ENCODE measurements around the gene GPC3. TPM values are rescaled to one million over a fixed set of nuclear protein-coding genes. Genes with fewer than 3 reads are reported as not detected.

GPC3 gene
- total and polyA plus RNA-seq, 2 donors (not counting 3 experiments of a cell fraction or from before 2014, with no cell fraction given): not detected

DNA sequence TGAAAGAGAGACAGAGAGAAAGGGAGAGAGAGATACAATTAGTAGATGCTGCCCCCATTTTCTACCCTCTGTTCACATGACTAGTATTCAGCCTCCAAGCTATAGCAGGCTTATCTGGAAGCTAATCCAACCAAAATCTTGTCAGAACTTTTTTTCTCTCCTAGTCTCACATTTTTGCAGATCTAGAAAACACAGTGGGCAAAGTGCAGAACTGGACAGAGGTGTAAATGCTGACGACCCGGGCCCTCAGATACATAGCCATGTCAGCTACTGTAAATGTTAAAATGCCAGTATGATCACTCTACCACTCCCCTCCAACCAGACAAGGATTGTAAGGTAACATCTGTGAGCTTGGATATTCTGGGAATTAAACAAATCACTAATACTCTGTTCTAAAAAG is 34.3 kb downstream of the GPC3 start:
- dilution Hi-C loops (cut with MboI; ENCODE audit: extremely low pct_ligation_motif_present, low sequenced_read_pairs) (no loop called here), intact Hi-C loops (cut with micrococcal nuclease) (no loop called here)
- Histone ChIP-seq H4K20me1 (replicated peaks; ENCODE audit: control insufficient read depth, extremely low read depth, insufficient read depth, low read length) (no peaks in the 10 kb centered on the region), H3K9ac (replicated peaks; ENCODE audit: extremely low read depth, insufficient read depth, low read length) (no peak overlapping the region), H3K36me3 (ENCODE audit: control insufficient read depth in 2 of 2, extremely low read depth in 1 of 2, insufficient read depth in 2 of 2, low read length in 2 of 2) (no peaks in the 10 kb centered on the region), H3K79me2 (ENCODE audit: control insufficient read depth, insufficient read depth, low read length) (no peaks in the 10 kb centered on the region), H3K27me3 (ENCODE audit: control insufficient read depth in 2 of 2, insufficient read depth in 2 of 2, low read length in 2 of 2) (no peaks in the 10 kb centered on the region), H3K4me2 (ENCODE audit: insufficient read depth, low read length) (no peak overlapping the region), H2AFZ (ENCODE audit: low read depth, low read length) (no peak overlapping the region), H3K9me3 (replicated peaks; ENCODE audit: control insufficient read depth, insufficient read depth, low read length) (no peaks in the 10 kb centered on the region), H3K27ac (ENCODE audit: insufficient read depth, low read depth, low read length) (no peak overlapping the region), H3K4me3 (replicated peaks in 1 of 3; ENCODE audit: insufficient read depth in 1 of 3, low read depth in 1 of 3, low read length in 3 of 3) (no peak overlapping the region), H3K9me1 (replicated peaks; ENCODE audit: control insufficient read depth, extremely low read depth, insufficient read depth, low read length) (no peaks in the 10 kb centered on the region), H3K4me1 (ENCODE audit: control insufficient read depth, extremely low read depth, insufficient read depth, low read length) (no peaks in the 10 kb centered on the region)
- FAIRE-seq (no peak), DNase-seq (ENCODE audit: low read depth, low spot score) (no peak)
- no peak for TF ChIP-seq POLR2A (IDR thresholded peaks at IDR 0.05; ENCODE audit: low read depth, low read length)
- POLR2A ChIA-PET: no interaction called here
- no TSS peak for BruUV-seq (replicated peaks)
- CTCF ChIA-PET: no interaction called here

DNA sequence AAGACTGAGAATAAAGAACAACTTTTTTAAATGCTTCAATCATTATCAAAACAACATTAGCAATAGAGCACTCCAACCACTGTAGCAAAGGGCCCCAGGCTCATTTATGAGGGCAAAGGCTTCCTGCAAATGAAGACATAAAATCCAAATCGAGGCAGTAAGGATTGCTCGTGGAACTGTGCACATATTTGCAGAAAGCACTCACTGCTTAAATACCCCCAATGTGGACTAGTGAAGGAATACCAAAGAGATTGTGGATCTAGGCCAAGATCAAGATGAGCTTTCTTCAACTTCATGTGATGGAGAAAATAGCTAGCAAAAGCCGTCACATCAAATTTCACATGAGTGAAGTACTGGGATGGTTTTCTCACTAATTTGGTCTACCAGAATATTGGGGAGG is 35.2 kb downstream of the GPC3 start:
- Histone ChIP-seq H3K4me1 (ENCODE audit: control insufficient read depth, extremely low read depth, insufficient read depth, low read length) (no peaks in the 10 kb centered on the region), H3K9me3 (replicated peaks; ENCODE audit: control insufficient read depth, insufficient read depth, low read length) (no peaks in the 10 kb centered on the region), H3K27me3 (ENCODE audit: control insufficient read depth in 2 of 2, insufficient read depth in 2 of 2, low read length in 2 of 2) (no peaks in the 10 kb centered on the region), H3K27ac (ENCODE audit: insufficient read depth, low read depth, low read length) (no peak overlapping the region), H3K36me3 (ENCODE audit: control insufficient read depth in 2 of 2, extremely low read depth in 1 of 2, insufficient read depth in 2 of 2, low read length in 2 of 2) (no peaks in the 10 kb centered on the region), H3K4me2 (ENCODE audit: insufficient read depth, low read length) (no peak overlapping the region), H2AFZ (ENCODE audit: low read depth, low read length) (no peak overlapping the region), H4K20me1 (replicated peaks; ENCODE audit: control insufficient read depth, extremely low read depth, insufficient read depth, low read length) (no peaks in the 10 kb centered on the region), H3K9ac (replicated peaks; ENCODE audit: extremely low read depth, insufficient read depth, low read length) (no peak overlapping the region), H3K79me2 (ENCODE audit: control insufficient read depth, insufficient read depth, low read length) (no peaks in the 10 kb centered on the region), H3K4me3 (replicated peaks in 1 of 3; ENCODE audit: insufficient read depth in 1 of 3, low read depth in 1 of 3, low read length in 3 of 3) (no peak overlapping the region), H3K9me1 (replicated peaks; ENCODE audit: control insufficient read depth, extremely low read depth, insufficient read depth, low read length) (no peaks in the 10 kb centered on the region)
- ChIA-PET POLR2A (interaction anchor here (0.6 kb wide), 1 partner anchor 71 kb away, joined by 5 read pairs; no protein-coding TSS in a partner anchor), CTCF (no interaction called here)
- dilution Hi-C loops (cut with MboI; ENCODE audit: extremely low pct_ligation_motif_present, low sequenced_read_pairs) (no loop called here), intact Hi-C loops (cut with micrococcal nuclease) (no loop called here)
- no peak for DNase-seq (ENCODE audit: low read depth, low spot score)
- no peak for FAIRE-seq
- TF ChIP-seq POLR2A (IDR thresholded peaks at IDR 0.05; ENCODE audit: low read depth, low read length) (no peak), EZH2 (IDR thresholded peaks at IDR 0.05; ENCODE audit: borderline replicate concordance, low read depth, low read length, severe bottlenecking) (no peak), POLR2AphosphoS5 (IDR thresholded peaks at IDR 0.05; ENCODE audit: insufficient read depth, low read depth, low read length) (no peak), MYC (IDR thresholded peaks at IDR 0.05; ENCODE audit: low read depth, low read length) (no peak), GATA2 (IDR thresholded peaks at IDR 0.05; ENCODE audit: insufficient read depth, insufficient read length, low read depth, low read length) (no peak), FOS (IDR thresholded peaks at IDR 0.05; ENCODE audit: borderline replicate concordance, insufficient read depth, low read length) (no peak), JUN (IDR thresholded peaks at IDR 0.05; ENCODE audit: borderline replicate concordance, insufficient read depth, insufficient read length, low read depth) (no peak)
- TF ChIP-seq, protein P1, sequence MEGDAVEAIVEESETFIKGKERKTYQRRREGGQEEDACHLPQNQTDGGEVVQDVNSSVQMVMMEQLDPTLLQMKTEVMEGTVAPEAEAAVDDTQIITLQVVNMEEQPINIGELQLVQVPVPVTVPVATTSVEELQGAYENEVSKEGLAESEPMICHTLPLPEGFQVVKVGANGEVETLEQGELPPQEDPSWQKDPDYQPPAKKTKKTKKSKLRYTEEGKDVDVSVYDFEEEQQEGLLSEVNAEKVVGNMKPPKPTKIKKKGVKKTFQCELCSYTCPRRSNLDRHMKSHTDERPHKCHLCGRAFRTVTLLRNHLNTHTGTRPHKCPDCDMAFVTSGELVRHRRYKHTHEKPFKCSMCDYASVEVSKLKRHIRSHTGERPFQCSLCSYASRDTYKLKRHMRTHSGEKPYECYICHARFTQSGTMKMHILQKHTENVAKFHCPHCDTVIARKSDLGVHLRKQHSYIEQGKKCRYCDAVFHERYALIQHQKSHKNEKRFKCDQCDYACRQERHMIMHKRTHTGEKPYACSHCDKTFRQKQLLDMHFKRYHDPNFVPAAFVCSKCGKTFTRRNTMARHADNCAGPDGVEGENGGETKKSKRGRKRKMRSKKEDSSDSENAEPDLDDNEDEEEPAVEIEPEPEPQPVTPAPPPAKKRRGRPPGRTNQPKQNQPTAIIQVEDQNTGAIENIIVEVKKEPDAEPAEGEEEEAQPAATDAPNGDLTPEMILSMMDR (IDR thresholded peaks at IDR 0.05; ENCODE audit: extremely low read depth in 1 of 2, insufficient read depth in 1 of 2, low read depth in 1 of 2, low read length in 2 of 2): no peak
- TF ChIP-seq, protein P2, sequence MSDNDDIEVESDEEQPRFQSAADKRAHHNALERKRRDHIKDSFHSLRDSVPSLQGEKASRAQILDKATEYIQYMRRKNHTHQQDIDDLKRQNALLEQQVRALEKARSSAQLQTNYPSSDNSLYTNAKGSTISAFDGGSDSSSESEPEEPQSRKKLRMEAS (IDR thresholded peaks at IDR 0.05; ENCODE audit: insufficient read depth, insufficient read length): no peak
- no TSS peak for BruUV-seq (replicated peaks)
